A549 (cell line): ENCODE results near the gene BEST2. TPM values are rescaled to one million over a fixed set of nuclear protein-coding genes. Genes with fewer than 3 reads are reported as not detected.
"Not testable (repeated sequence)": the region's sequence is repeated elsewhere in the genome, so short reads cannot be mapped to it uniquely, and the experiment has no call there.

Experiments
- ATAC-seq, 2 experiments: fragments of 200-7000 bp in 1 of 2; fragments of >200 bp in 1 of 2; cut with Nextera tagmentation in 1 of 2; cut with Tn5 transposase in 1 of 2; 3 replicates each; pipeline versions ENCODE4 v1.8.0 to v1.9.1; 2018 to 2020; ENCODE audit warnings: mild to moderate bottlenecking in 1 of 2, moderate library complexity in 1 of 2
- CTCF ChIA-PET: fragments of 300-600 bp; sonication (Branson Sonifier 250); formaldehyde crosslinking; extraction: SDS; loops from one replicate; lab custom pipeline; 2021; ENCODE audit warnings: antibody characterized with exemption, inconsistent platforms; lab: Yijun Ruan, JAX
- POLR2A ChIA-PET: fragments of 350-600 bp; formaldehyde crosslinking; extraction: SDS; loops from one replicate; lab custom pipeline; 2021; ENCODE audit warnings: antibody characterized with exemption, inconsistent platforms; lab: Yijun Ruan, JAX
- DNase-seq, 2 experiments: peaks; one replicate each; pipeline versions ENCODE4 v3.0.0 to v3.0.0-alpha.2; 2011 to 2016; ENCODE audit warnings: low read depth in 1 of 2, low spot score in 1 of 2
- FAIRE-seq: peaks from 2 replicates; lab custom pipeline; 2011; peaks lifted over from hg19 to GRCh38; lab: Jason Lieb, UNC
- H3K27ac ChIP-seq, 2 experiments: fragments of >200 bp; sonication (Bioruptor Twin); formaldehyde crosslinking; 3 replicates each; pipeline ENCODE4 v1.5.1; 2016 to 2017
- H3K4me1 ChIP-seq: fragments of >200 bp; sonication (Bioruptor Twin); formaldehyde crosslinking; 3 replicates; pipeline ENCODE4 v1.6.1; 2016
- H3K4me2 ChIP-seq: fragments of >200 bp; sonication (Bioruptor Twin); formaldehyde crosslinking; 3 replicates; pipeline ENCODE4 v1.6.1; 2016
- H3K4me3 ChIP-seq: fragments of >200 bp; sonication (Bioruptor Twin); formaldehyde crosslinking; 3 replicates; pipeline ENCODE4 v1.5.1; 2016
- H3K9me3 ChIP-seq: fragments of >200 bp; sonication (Bioruptor Twin); formaldehyde crosslinking; 3 replicates; pipeline ENCODE4 v1.6.1; 2016
- CEBPB ChIP-seq, 2 experiments: fragments of >200 bp in 1 of 2; sonication (Bioruptor Twin) in 1 of 2; formaldehyde crosslinking in 1 of 2; IDR thresholded peaks; 2 replicates each; pipeline ENCODE4 v1.6.1; 2012 to 2016
- CHD2 ChIP-seq: fragments of 150-350 bp; IDR thresholded peaks from 2 replicates; pipeline ENCODE4 v1.6.1; 2014; ENCODE audit warnings: low read length; ENCODE audit not compliant: partially characterized antibody
- CHD4 ChIP-seq: fragments of 200-600 bp; sonication (generic); IDR thresholded peaks from 2 replicates; pipeline ENCODE4 v1.6.1; 2016; ENCODE audit warnings: antibody characterized with exemption, mild to moderate bottlenecking, borderline replicate concordance
- EP300 ChIP-seq, 2 experiments: fragments of >200 bp; sonication (Bioruptor Twin); formaldehyde crosslinking; IDR thresholded peaks; 2 replicates in 1 of 2; 3 replicates in 1 of 2; pipeline ENCODE4 v1.6.1; 2016 to 2017
- FOSB ChIP-seq: fragments of 250-450 bp; sonication (Bioruptor Pico); IDR thresholded peaks from 2 replicates; pipeline ENCODE4 v1.5.0; 2020; ENCODE audit warnings: mild to moderate bottlenecking, moderate library complexity
- FOXS1 ChIP-seq: fragments of 250-450 bp; sonication (Bioruptor Pico); IDR thresholded peaks from 2 replicates; pipeline ENCODE4 v1.5.0; 2020; ENCODE audit warnings: mild to moderate bottlenecking, moderate library complexity
- HOXA7 ChIP-seq: fragments of 250-450 bp; sonication (Bioruptor Pico); IDR thresholded peaks from 2 replicates; pipeline ENCODE4 v1.5.0; 2020; ENCODE audit warnings: mild to moderate bottlenecking, moderate library complexity
- MAFK ChIP-seq: fragments of 450-650 bp; IDR thresholded peaks from 2 replicates; pipeline ENCODE4 v1.6.1; 2014; ENCODE audit not compliant: partially characterized antibody
- MYC ChIP-seq: IDR thresholded peaks from 2 replicates; pipeline ENCODE4 v1.6.1; 2012; ENCODE audit warnings: mild to moderate bottlenecking, inconsistent platforms, low read length, improper control_type of control experiment, borderline replicate concordance
- NFE2L2 ChIP-seq: fragments of 150-350 bp; conservative IDR thresholded peaks from 2 replicates; pipeline ENCODE4 v1.6.1; 2014; ENCODE audit warnings: low read length
- NPAS2 ChIP-seq: fragments of 250-450 bp; sonication (Bioruptor Pico); IDR thresholded peaks from 2 replicates; pipeline ENCODE4 v1.8.0; 2022; ENCODE audit warnings: mild to moderate bottlenecking, moderate library complexity, borderline replicate concordance
- PHF8 ChIP-seq: fragments of 200-600 bp; sonication (generic); IDR thresholded peaks from 2 replicates; pipeline ENCODE4 v1.6.1; 2016; ENCODE audit warnings: low read depth, mild to moderate bottlenecking, antibody characterized with exemption, moderate library complexity, borderline replicate concordance
- POLR2AphosphoS2 ChIP-seq: conservative IDR thresholded peaks from 2 replicates; pipeline ENCODE4 v1.6.1; 2012; ENCODE audit warnings: low read length, improper control_type of control experiment, inconsistent platforms
- RARB ChIP-seq: fragments of 250-450 bp; sonication (Bioruptor Pico); IDR thresholded peaks from 2 replicates; pipeline ENCODE4 v1.8.0; 2021; ENCODE audit warnings: mild to moderate bottlenecking, moderate library complexity
- RFX5 ChIP-seq: fragments of 450-650 bp; IDR thresholded peaks from 2 replicates; pipeline ENCODE4 v1.7.1; 2014; ENCODE audit warnings: antibody characterized with exemption, mild to moderate bottlenecking, moderate library complexity
- SMC3 ChIP-seq: fragments of >200 bp; sonication (Bioruptor Twin); formaldehyde crosslinking; IDR thresholded peaks from 3 replicates; pipeline ENCODE4 v1.6.1; 2018; ENCODE audit warnings: inconsistent platforms
- SREBF2 ChIP-seq: fragments of 450-650 bp; IDR thresholded peaks from 2 replicates; pipeline ENCODE4 v1.6.1; 2014; ENCODE audit warnings: mild to moderate bottlenecking, moderate library complexity
- WGBS: methylation state at CpG from one replicate; pipeline ENCODE4 v1.1.6; 2017; ENCODE audit errors: missing lambda C conversion rate; 5-methylcytosine and 5-hydroxymethylcytosine counted together
- polyA plus RNA-seq, 4 experiments: library from polyadenylated mRNA; depleted of rRNA in 3 of 4; stranded (reverse); fragments of >200 nt; fragmentation: RNase III in 1 of 4; extraction: RNeasy Plus Mini Kit Qiagen cat#74134 plus additional on column Dnase treatment in 1 of 4; gene quantifications; 2 replicates in 3 of 4; 3 replicates in 1 of 4; pipeline ENCODE4 v1.2.3, GENCODE V29; 2011 to 2017
- TF ChIP-seq, protein P1 (sequence below): fragments of >200 bp; sonication (Bioruptor Twin); formaldehyde crosslinking; IDR thresholded peaks from 3 replicates; pipeline ENCODE4 v1.5.1; 2016
- TF ChIP-seq, protein P2 (sequence below): fragments of 150-350 bp; IDR thresholded peaks from 2 replicates; pipeline ENCODE4 v1.6.1; 2014; ENCODE audit warnings: low read depth, mild to moderate bottlenecking, low read length
- TF ChIP-seq, protein P3 (sequence below): fragments of 250-450 bp; sonication (Bioruptor Pico); IDR thresholded peaks from 2 replicates; pipeline ENCODE4 v1.5.0; 2021; ENCODE audit warnings: mild to moderate bottlenecking, moderate library complexity, borderline replicate concordance
- TF ChIP-seq, protein P4 (sequence below): IDR thresholded peaks from 2 replicates; pipeline ENCODE4 v1.6.1; 2012; ENCODE audit warnings: low read depth, borderline replicate concordance

The BEST2 gene
- polyA plus RNA-seq, 2 of the 4 experiments (the other 2 are of a cell fraction) = not detected

DNA sequence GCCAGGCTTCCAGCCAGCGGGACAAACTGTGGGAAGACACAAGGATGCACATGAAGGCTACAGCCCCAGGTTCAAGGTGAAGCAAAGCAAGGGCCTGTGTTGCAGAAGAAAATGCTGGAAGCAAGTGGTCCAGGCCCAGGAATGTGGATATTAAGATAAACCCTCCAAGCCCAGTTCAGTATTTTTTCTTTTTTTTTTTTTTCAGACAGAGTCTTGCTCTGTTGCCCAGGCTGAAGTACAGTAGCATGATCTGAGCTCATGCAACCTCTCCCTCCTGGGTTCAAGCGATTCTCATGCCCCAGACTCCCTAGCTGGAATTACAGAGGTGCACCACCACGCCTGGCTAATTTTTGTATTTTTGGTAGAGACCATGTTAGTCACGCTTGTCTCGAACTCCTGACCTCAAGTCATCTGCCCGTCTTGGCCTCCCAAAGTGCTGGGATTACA, 45.6 kb downstream of the BEST2 start:
- no peaks in the 10 kb centered on the region for H3K9me3 ChIP-seq
- H3K4me3 ChIP-seq = no peak overlapping the region
- FAIRE-seq (no peak), DNase-seq (no peak), ATAC-seq (no peak)
- no peak overlapping the region for H3K4me2 ChIP-seq
- 67% methylated on average over 6 of the region's 6 CpGs for WGBS
- ChIA-PET POLR2A (interaction anchor here (0.8 kb wide), 1 partner anchor 31 kb away, joined by 3 read pairs; no protein-coding TSS in a partner anchor), CTCF (interaction anchor here (0.6 to 17.4 kb wide), 21 partner anchors 8 to 89 kb away, joined by 3 to 901 read pairs (median 10); partner anchors contain the start of genes BEST2, GET3, HOOK2 and MAST1)
- no peak overlapping the region; a peak in 1 of 6 replicates for H3K27ac ChIP-seq
- TF ChIP-seq, protein P1, sequence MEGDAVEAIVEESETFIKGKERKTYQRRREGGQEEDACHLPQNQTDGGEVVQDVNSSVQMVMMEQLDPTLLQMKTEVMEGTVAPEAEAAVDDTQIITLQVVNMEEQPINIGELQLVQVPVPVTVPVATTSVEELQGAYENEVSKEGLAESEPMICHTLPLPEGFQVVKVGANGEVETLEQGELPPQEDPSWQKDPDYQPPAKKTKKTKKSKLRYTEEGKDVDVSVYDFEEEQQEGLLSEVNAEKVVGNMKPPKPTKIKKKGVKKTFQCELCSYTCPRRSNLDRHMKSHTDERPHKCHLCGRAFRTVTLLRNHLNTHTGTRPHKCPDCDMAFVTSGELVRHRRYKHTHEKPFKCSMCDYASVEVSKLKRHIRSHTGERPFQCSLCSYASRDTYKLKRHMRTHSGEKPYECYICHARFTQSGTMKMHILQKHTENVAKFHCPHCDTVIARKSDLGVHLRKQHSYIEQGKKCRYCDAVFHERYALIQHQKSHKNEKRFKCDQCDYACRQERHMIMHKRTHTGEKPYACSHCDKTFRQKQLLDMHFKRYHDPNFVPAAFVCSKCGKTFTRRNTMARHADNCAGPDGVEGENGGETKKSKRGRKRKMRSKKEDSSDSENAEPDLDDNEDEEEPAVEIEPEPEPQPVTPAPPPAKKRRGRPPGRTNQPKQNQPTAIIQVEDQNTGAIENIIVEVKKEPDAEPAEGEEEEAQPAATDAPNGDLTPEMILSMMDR = no peak
- TF ChIP-seq FOSB (CRISPR knock-in tag) (no peak), MAFK (no peak), PHF8 (no peak), RFX5 (no peak), NPAS2 (CRISPR knock-in tag) (no peak), POLR2AphosphoS2 (no peak), EP300 (IDR thresholded peaks at IDR 0.05) (no peak), NFE2L2 (no peak)
- TF ChIP-seq, protein P2, sequence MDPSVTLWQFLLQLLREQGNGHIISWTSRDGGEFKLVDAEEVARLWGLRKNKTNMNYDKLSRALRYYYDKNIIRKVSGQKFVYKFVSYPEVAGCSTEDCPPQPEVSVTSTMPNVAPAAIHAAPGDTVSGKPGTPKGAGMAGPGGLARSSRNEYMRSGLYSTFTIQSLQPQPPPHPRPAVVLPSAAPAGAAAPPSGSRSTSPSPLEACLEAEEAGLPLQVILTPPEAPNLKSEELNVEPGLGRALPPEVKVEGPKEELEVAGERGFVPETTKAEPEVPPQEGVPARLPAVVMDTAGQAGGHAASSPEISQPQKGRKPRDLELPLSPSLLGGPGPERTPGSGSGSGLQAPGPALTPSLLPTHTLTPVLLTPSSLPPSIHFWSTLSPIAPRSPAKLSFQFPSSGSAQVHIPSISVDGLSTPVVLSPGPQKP = no peak
- TF ChIP-seq, protein P3, sequence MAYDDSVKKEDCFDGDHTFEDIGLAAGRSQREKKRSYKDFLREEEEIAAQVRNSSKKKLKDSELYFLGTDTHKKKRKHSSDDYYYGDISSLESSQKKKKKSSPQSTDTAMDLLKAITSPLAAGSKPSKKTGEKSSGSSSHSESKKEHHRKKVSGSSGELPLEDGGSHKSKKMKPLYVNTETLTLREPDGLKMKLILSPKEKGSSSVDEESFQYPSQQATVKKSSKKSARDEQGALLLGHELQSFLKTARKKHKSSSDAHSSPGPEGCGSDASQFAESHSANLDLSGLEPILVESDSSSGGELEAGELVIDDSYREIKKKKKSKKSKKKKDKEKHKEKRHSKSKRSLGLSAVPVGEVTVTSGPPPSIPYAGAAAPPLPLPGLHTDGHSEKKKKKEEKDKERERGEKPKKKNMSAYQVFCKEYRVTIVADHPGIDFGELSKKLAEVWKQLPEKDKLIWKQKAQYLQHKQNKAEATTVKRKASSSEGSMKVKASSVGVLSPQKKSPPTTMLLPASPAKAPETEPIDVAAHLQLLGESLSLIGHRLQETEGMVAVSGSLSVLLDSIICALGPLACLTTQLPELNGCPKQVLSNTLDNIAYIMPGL = no peak
- peaks cover 21% of the 10 kb centered on the region for H3K4me1 ChIP-seq

DNA sequence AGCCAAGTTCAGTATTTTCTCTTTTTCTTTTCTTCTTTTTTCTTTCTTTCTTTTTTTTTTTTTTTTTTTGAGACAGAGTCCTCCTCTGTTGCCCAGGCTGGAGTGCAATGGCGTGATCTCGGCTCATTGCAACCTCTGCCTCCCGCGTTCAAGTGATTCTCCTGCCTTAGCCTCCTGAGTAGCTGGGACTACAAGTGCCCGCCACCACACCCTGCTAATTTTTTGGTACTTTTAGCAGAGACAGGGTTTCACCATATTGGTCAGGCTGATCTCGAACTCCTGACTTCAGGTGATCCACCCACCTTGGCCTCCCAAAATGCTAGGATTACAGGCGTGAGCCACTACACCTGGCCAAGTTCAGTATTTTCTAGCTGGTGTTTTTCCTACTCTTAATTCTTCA, 46.0 kb downstream of the BEST2 start:
- not testable (repeated sequence) for H3K9me3 ChIP-seq, H3K4me3 ChIP-seq, FAIRE-seq, DNase-seq, H3K27ac ChIP-seq, ATAC-seq, H3K4me2 ChIP-seq
- peaks cover 21% of the 10 kb centered on the region for H3K4me1 ChIP-seq
- whole genome bisulfite sequencing = 81% methylated on average over 7 of the region's 7 CpGs
- POLR2A ChIA-PET = interaction anchor here (0.8 kb wide), 1 partner anchor 31 kb away, joined by 3 read pairs; no protein-coding TSS in a partner anchor
- CTCF ChIA-PET = interaction anchor here (0.6 to 17.4 kb wide), 13 partner anchors 8 to 89 kb away, joined by 3 to 901 read pairs (median 10); partner anchors contain the start of genes BEST2, HOOK2, MAST1 and RNASEH2A

DNA sequence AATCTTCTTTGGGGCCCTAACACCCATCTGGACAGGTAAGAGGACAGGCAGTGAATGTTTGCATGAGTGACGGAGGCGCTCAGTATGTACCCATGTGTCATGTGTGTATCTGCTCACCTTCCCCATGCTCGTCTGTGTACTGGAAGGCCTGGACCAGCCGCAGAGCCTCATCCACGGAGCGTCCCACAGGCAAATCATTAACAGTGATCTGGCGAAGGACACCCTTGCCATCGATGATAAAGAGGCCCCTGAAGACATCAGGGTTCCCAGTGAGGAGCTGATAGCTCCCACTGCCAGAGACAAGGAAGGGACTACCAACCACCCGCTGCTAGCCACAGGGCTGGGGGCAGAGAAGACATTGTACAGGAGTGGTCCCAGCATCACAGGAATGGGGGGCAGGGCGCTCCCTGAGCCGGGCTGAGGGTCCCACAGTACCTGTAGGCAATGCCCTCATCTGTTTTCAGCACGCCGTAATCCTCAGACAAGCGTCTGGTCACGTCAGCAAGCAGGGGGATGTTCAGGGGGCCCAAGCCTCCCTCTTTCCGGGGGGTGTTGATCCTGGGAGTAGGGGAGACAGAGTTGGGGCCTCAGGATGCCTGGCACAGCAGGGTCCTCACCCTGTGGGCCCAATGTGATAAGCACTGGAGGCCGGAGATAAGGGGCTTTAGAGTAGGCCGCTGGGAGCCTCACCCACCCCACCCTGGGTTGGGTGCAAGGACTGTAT, 48.3 kb downstream of the BEST2 start:
- H3K27ac ChIP-seq = no peak overlapping the region
- ChIA-PET CTCF (interaction anchor here (1.3 to 17.4 kb wide), 3 partner anchors 33 to 122 kb away, joined by 3 to 901 read pairs (median 44); partner anchors contain the start of gene HOOK2), POLR2A (no interaction called here)
- 74% methylated on average over 12 of the region's 18 CpGs for whole genome bisulfite sequencing
- H3K4me1 ChIP-seq = peaks cover 12% of the 10 kb centered on the region
- H3K9me3 ChIP-seq = no peaks in the 10 kb centered on the region
- H3K4me3 ChIP-seq = no peak overlapping the region
- FAIRE-seq = no peak
- TF ChIP-seq FOXS1 (CRISPR knock-in tag) (no peak), CEBPB (IDR thresholded peaks at IDR 0.05) (no peak), NPAS2 (CRISPR knock-in tag) (no peak), NFE2L2 (no peak), RARB (CRISPR knock-in tag) (no peak), HOXA7 (CRISPR knock-in tag) (no peak), SREBF2 (no peak), CHD4 (no peak), MYC (no peak), SMC3 (no peak), CHD2 (no peak), PHF8 (no peak)
- TF ChIP-seq, protein P4, sequence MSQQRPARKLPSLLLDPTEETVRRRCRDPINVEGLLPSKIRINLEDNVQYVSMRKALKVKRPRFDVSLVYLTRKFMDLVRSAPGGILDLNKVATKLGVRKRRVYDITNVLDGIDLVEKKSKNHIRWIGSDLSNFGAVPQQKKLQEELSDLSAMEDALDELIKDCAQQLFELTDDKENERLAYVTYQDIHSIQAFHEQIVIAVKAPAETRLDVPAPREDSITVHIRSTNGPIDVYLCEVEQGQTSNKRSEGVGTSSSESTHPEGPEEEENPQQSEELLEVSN = no peak
- TF ChIP-seq, protein P2 = no peak
- H3K4me2 ChIP-seq = no peak overlapping the region
- DNase-seq = no peak
- ATAC-seq = no peak
